Measurements from ENCODE around the gene BMPR1A. TPM values are rescaled to one million over a fixed set of nuclear protein-coding genes. Genes with fewer than 3 reads are reported as not detected.

The BMPR1A gene
- total and polyA plus RNA-seq, 9 of the 15 experiments (the other 6 are each of a cell fraction or from before 2014, with no cell fraction given) = 1.6 to 17.5 (median 9.1) TPM

GRCh38 chr10:86945361-86946212 lies 189.2 kb downstream of the BMPR1A start (continued):
- TF ChIP-seq REST (IDR thresholded peaks at IDR 0.05; ENCODE audit: borderline replicate concordance) (peak; percentile 54; the same call in 1 of the 2 replicates), REST (CRISPR knock-in tag; IDR thresholded peaks at IDR 0.05; ENCODE audit: low read depth) (no peak), RBM34 (IDR thresholded peaks at IDR 0.05; ENCODE audit: borderline replicate concordance, insufficient read depth, low read length) (no peak), ZNF282 (CRISPR knock-in tag; IDR thresholded peaks at IDR 0.05) (no peak), ZBTB9 (CRISPR knock-in tag; IDR thresholded peaks at IDR 0.05) (no peak), SMAD3 (CRISPR knock-in tag; conservative IDR thresholded peaks at IDR 0.05) (no peak)

Measured in K562 (cell line).